GM20431 (cell line): Measurements from ENCODE around the gene AADACL4.

Experiments
- in situ Hi-C: fragments of 300-500 bp; cut with MseI, MboI; formaldehyde crosslinking; loops from one replicate; pipeline ENCODE4 v1.15.0; 2020; ENCODE audit warnings: low sequenced_read_pairs; ENCODE audit not compliant: unreplicated experiment

The AADACL4 gene

DNA sequence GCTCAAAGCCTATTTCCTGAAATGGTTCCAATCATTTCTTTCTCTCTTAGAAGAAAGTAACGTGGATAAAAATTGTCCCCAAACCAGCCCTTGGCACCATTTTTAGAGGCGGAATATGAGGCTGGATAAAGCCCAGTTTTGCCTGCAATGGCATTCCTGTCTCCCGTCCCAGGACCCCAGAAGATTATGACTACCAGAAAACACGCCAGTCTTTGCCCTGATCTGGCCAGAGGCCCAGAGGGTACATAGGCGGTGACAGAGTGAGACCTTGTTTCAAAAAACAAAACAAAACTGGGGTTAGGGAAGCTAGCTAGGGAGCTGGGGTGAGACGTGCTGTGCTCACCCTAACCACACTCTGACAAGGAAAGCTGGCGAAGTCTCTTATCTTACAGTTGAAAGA lies at the start of gene AADACL4:
TSS of gene AADACL4 (plus strand) at position 301 of the 400 bp plus-strand sequence. CDS start 462 bp downstream, outside the sequence.
- in situ Hi-C loops: no loop called here

- in situ Hi-C loops: no loop called here
These were observed 49.4 kb upstream of the AADACL4 start for GRCh38 chr1:12594490-12594889.

DNA sequence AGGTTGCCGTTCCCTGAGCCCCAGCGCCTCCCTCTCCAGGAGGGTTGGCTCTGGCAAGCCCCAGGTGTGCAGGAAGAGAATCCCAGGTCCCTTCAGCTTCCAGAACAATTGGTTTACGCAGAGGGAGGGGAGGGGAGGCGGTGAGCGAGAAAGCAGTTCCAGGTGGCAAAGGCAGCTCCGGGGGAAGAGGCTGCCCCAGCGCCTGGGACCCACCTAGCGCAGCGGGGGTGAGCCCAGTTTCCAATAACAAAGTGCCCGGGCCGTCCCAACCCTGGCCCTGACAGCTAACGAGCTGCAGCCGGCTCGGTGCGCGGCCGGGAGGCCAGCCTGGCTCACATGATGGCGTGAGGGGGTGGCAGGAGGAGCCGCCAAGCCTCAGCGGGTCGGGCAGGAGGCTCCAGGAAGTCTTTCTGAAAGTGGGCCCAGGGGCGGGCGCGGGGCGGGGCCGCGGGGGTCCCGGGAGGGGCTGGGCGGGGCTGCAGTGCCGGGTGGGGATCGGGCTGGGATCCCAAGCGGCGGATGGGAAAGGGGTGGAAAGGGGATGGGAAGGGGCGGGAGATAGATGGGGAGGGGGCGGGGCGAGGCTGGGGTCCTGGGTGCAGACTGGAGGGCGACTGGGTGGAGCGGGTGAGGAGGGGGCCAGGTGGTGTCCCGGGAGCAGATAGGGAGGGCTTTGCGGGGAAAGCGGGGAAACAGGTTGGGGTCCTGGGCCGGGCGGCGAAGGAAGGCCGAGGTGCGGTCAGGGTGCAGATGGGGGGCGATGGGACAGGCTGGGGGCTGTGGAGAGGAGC lies 48.7 kb upstream of the AADACL4 start:
- in situ Hi-C loops: no loop called here

- in situ Hi-C loops: no loop called here
These were observed 48.2 kb upstream of the AADACL4 start for GRCh38 chr1:12595757-12596006.

GRCh38 chr1:12596007-12596821 lies 47.7 kb upstream of the AADACL4 start:
- in situ Hi-C loops: no loop called here

GRCh38 chr1:12597792-12598191 lies 46.1 kb upstream of the AADACL4 start:
- in situ Hi-C loops: no loop called here

DNA sequence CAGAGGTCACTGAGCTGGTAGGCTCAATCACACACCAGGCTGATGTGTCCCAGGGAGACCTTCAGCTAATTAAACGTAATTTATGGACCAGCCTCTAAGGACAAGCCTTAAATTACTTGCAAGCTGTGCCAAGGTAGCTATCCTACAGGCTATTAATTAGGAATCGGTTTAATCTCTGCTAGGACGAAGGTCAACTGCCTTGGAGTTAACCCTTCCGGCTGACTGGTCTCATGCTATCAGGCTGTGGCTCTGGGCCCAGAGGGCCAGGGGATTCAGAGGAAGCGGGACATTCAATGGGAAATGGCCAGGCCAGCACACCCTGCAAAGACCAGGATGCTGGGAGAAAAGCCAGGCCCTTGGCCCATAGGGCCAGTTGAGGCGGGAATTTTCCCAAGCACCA lies 44.9 kb upstream of the AADACL4 start:
- in situ Hi-C loops: no loop called here

- in situ Hi-C loops: loop anchor here (25.0 kb wide), 2 partner anchors 287 to 487 kb away; no protein-coding TSS in a partner anchor
These were observed 44.2 kb upstream of the AADACL4 start for GRCh38 chr1:12599657-12600056.

DNA sequence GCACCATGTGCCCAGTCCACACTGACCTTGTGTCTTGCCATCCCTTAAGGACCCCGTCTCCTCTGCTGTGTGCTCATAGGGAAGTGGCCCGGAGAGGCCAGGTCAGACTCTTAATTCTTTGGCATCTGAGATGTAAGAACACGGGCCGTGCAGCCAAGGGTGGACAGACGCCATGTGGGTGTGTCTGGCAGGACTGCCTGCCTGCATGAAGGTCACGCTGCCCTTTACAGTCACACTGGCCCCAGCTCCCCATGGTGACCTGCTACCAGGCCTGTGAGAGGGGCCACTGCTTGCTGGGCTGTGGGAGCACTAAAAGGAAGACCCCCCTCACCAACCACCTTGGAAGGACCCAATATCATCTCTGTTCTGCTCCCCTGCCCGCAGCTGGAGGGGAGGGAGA lies 43.5 kb upstream of the AADACL4 start:
- in situ Hi-C loops: loop anchor here (25.0 kb wide), 2 partner anchors 288 to 488 kb away; no protein-coding TSS in a partner anchor

- in situ Hi-C loops: loop anchor here (25.0 kb wide), 2 partner anchors 289 to 489 kb away; no protein-coding TSS in a partner anchor
These were observed 42.8 kb upstream of the AADACL4 start for GRCh38 chr1:12600880-12601633.

GRCh38 chr1:12601700-12602658 lies 41.9 kb upstream of the AADACL4 start:
- in situ Hi-C loops: loop anchor here (25.0 kb wide), 2 partner anchors 290 to 490 kb away; no protein-coding TSS in a partner anchor

GRCh38 chr1:12602659-12603024 lies 41.2 kb upstream of the AADACL4 start:
- in situ Hi-C loops: loop anchor here (25.0 kb wide), 2 partner anchors 290 to 490 kb away; no protein-coding TSS in a partner anchor

GRCh38 chr1:12603224-12603623 lies 40.7 kb upstream of the AADACL4 start:
- in situ Hi-C loops: loop anchor here (25.0 kb wide), 2 partner anchors 291 to 491 kb away; no protein-coding TSS in a partner anchor

DNA sequence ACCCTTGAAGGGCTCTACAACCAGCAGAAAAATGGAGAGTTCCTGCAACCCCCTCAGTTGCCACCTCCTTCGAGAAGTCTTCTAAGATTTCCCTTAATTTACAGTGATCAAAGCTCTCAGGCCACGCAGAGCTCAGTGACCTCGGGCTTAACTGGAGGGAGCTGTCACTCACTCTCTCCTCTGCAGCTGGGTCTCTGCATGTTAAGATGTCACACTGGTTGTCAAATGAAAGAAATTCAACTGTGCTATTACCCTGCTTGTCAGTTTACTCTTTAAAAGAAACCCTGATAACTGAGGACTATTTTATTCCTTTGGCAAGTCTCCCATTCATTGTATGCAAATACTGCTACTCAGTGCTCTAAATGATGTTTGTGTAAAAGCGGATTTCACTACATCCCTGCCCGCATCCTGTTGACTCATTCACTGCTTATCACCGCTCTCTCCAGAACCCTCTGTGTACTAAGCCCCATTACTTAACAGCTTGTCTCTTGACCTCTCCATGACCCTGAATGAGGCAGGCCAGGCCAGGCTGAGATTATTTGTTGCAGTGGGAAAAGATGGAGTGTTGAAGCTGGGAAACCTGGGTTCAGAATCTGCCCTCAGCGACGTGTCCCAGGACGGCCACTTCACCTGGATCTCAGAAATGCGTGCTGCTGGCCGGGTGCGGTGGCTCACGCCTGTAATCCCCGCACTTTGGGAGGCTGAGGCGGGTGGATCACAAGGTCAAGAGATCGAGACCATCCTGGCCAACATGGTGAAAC lies 39.6 kb upstream of the AADACL4 start:
- in situ Hi-C loops: loop anchor here (25.0 kb wide), 2 partner anchors 292 to 492 kb away; no protein-coding TSS in a partner anchor

DNA sequence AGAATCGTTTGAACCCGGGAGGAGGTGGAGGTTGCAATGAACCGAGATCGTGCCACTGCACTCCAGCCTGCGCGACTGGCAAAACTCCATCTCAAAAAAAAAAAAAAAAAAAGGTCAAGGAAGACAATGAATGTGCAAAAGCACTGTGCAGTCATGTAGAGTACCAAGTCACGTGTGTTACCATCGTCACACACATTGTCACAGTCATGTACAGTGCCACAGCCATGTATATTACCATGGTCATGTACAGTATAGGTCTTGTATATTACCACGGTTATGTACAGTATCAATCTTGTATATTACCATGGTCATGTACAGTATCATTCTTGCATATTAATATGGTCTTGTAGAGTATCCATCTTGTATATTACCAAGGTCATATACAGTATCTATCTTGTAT lies 38.9 kb upstream of the AADACL4 start:
- in situ Hi-C loops: loop anchor here (25.0 kb wide), 2 partner anchors 293 to 493 kb away; no protein-coding TSS in a partner anchor

DNA sequence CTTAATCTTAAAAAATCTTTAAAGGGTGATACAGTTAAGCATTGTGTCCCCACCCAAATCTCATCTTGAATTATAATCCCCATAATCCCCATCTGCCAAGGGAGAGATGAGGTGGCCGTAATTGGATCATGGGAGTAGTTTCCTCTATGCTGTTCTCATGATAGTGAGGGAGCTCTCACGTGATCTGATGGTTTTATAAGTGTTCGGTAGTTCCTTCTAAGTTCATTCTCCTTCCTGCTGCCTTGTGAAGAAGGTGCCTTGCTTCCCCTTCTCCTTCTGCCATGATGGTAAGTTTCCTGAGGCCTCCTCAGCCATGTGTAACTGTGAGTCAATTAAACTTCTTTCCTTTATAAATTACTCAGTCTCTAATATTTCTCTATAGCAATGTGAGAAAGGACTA lies 36.6 kb upstream of the AADACL4 start:
- in situ Hi-C loops: loop anchor here (25.0 kb wide), 2 partner anchors 295 to 495 kb away; no protein-coding TSS in a partner anchor

DNA sequence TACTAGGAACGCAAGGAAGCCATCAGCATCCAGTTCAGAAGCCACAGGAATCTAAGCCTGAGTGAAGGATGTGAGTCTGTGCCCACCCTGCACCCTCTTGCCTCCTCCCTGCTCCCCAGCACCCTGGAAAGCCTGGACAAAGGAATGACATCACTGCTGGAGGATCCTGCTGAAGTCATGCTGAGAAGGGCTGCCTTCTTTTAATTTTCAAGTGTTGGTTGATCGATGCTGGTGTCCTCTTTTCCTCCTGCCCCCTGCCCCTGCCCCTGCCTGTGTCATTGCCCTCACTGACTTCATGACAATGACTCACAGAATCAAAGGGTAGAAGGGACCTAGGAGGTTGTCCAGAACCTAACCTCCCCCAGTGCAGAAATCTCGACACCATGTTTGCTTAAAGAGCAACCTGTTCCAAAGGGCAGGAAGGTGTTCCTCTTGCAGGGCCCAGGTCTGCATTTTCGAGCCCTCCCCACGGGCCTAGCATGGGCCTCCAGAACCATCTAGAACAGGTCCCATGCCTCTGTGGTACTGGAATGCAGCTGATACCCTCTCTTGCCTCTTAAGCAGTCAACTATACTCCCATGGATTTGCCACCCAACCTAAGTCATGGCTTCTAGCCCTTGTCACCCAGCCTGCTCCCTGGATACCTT lies 35.5 kb upstream of the AADACL4 start:
- in situ Hi-C loops: loop anchor here (25.0 kb wide), 2 partner anchors 296 to 496 kb away; no protein-coding TSS in a partner anchor
